GM12878 (cell line): ENCODE data around the gene THSD4. TPM values are rescaled to one million over a fixed set of nuclear protein-coding genes. Genes with fewer than 3 reads are reported as not detected.

ENCODE experiments used
- ATAC-seq: fragments of 200-7000 bp; cut with Tn5 transposase; 3 replicates; pipeline ENCODE4 v1.9.1; 2020; ENCODE audit warnings: mild to moderate bottlenecking, moderate library complexity
- BruUV-seq: library from RNA; stranded (reverse); fragments of 400-500 nt; replicated peaks from 2 replicates; lab custom pipeline; 2021; lab: Mats Ljungman, UMichigan
- CTCF ChIA-PET: fragments of 300-600 bp; sonication (Branson Sonifier 250); formaldehyde crosslinking; extraction: SDS; loops from one replicate; lab custom pipeline; 2021; ENCODE audit warnings: inconsistent platforms; lab: Yijun Ruan, JAX
- POLR2A ChIA-PET: fragments of 350-600 bp; formaldehyde crosslinking; extraction: SDS; loops from one replicate; lab custom pipeline; 2021; ENCODE audit warnings: inconsistent platforms; lab: Charles Lee
- RAD21 ChIA-PET: fragments of 300-600 bp; sonication (Branson Sonifier 250); formaldehyde crosslinking; loops from one replicate; lab custom pipeline; 2023; ENCODE audit warnings: antibody characterized with exemption; ENCODE audit not compliant: unreplicated experiment; lab: Charles Lee
- SMC1A ChIA-PET: fragments of 300-600 bp; sonication (Branson Sonifier 250); formaldehyde crosslinking; loops from one replicate; lab custom pipeline; 2023; ENCODE audit not compliant: unreplicated experiment, uncharacterized antibody; lab: Charles Lee
- DNase-seq: peaks from one replicate; pipeline ENCODE4 v3.0.0-alpha.2; 2011; ENCODE audit warnings: low read depth, low spot score
- FAIRE-seq: peaks from 3 replicates; lab custom pipeline; 2011; peaks lifted over from hg19 to GRCh38; lab: Jason Lieb, UNC
- H2AFZ ChIP-seq: 2 replicates; pipeline ENCODE4 v1.6.0; 2011; ENCODE audit warnings: low read depth, low read length, control low read depth; ENCODE audit not compliant: control insufficient read depth
- H3K27ac ChIP-seq: 2 replicates; pipeline ENCODE4 v1.5.1; 2011; ENCODE audit warnings: control low read depth; ENCODE audit not compliant: control insufficient read depth, insufficient read depth
- H3K27me3 ChIP-seq, 2 experiments: replicated peaks in 1 of 2; 2 replicates each; pipeline versions ENCODE4 v1.6.0 to v1.6.1; 2011; ENCODE audit warnings: low read length in 1 of 2; ENCODE audit not compliant: control insufficient read depth in 2 of 2, insufficient read depth in 2 of 2
- H3K36me3 ChIP-seq, 2 experiments: 2 replicates each; pipeline ENCODE4 v1.5.1; 2011; ENCODE audit warnings: low read length in 1 of 2; ENCODE audit not compliant: control insufficient read depth in 2 of 2, insufficient read depth in 2 of 2
- H3K4me1 ChIP-seq: 2 replicates; pipeline ENCODE4 v1.6.1; 2011; ENCODE audit warnings: mild to moderate bottlenecking, low read length, moderate library complexity, mixed read lengths; ENCODE audit not compliant: control insufficient read depth, insufficient read depth
- H3K4me2 ChIP-seq: 2 replicates; pipeline ENCODE4 v1.6.0; 2011; ENCODE audit warnings: control low read depth; ENCODE audit not compliant: control insufficient read depth, insufficient read depth
- H3K4me3 ChIP-seq: fragments of 200-600 bp; sonication (generic); 2 replicates; pipeline ENCODE4 v1.5.1; 2016
- H3K79me2 ChIP-seq: 2 replicates; pipeline ENCODE4 v1.6.0; 2011; ENCODE audit warnings: low read length; ENCODE audit not compliant: control insufficient read depth, insufficient read depth
- H3K9ac ChIP-seq: 2 replicates; pipeline ENCODE4 v1.8.0; 2011; ENCODE audit warnings: low read length, control low read depth, mixed read lengths; ENCODE audit not compliant: control insufficient read depth, insufficient read depth
- H3K9me3 ChIP-seq: replicated peaks from 3 replicates; pipeline ENCODE4 v1.5.1; 2011; ENCODE audit warnings: mild to moderate bottlenecking, low read length; ENCODE audit not compliant: control insufficient read depth, insufficient read depth
- H4K20me1 ChIP-seq: 2 replicates; pipeline ENCODE4 v1.6.0; 2011; ENCODE audit not compliant: control insufficient read depth, insufficient read depth
- MYC ChIP-seq: IDR thresholded peaks from 2 replicates; pipeline ENCODE4 v1.6.1; 2011; ENCODE audit warnings: mild to moderate bottlenecking, low read length, moderate library complexity, inconsistent platforms; ENCODE audit not compliant: insufficient read depth, insufficient replicate concordance, insufficient read length, severe bottlenecking
- TARDBP ChIP-seq: IDR thresholded peaks from 2 replicates; pipeline ENCODE4 v1.6.1; 2016; ENCODE audit warnings: borderline replicate concordance
- WGBS: methylation state at CpG from one replicate; pipeline ENCODE4 v1.1.6; 2016; ENCODE audit warnings: low lambda C conversion rate; ENCODE audit not compliant: insufficient replicate concordance, insufficient coverage; ENCODE audit errors: missing lambda C conversion rate; 5-methylcytosine and 5-hydroxymethylcytosine counted together
- in situ Hi-C: fragments of 300-500 bp; cut with MboI; formaldehyde crosslinking; loops from 9 replicates; pipeline ENCODE4 v1.14.3; 2018; ENCODE audit warnings: mixed read lengths
- intact Hi-C: fragments of 100-400 bp; cut with micrococcal nuclease; formaldehyde crosslinking; loops from one replicate; pipeline ENCODE4 v1.14.2; 2022; ENCODE audit not compliant: unreplicated experiment
- polyA plus RNA-seq, 11 experiments: library from polyadenylated mRNA; depleted of rRNA in 4 of 11; unstranded in 6 of 11; stranded (reverse) in 5 of 11; fragments of >200 nt; fragmentation: Nextera tagmentation in 4 of 11; fragmentation: Illumina TruSeq in 1 of 11; extraction: Ambion mirVana in 4 of 11; extraction: Trizol in 1 of 11; gene quantifications; 1 replicate in 1 of 11; 2 replicates in 10 of 11; pipeline versions ENCODE4 v1.2.1 to v1.2.3, GENCODE V29; 2011 to 2016; ENCODE audit warnings: inconsistent platforms in 2 of 11, missing spikeins in 2 of 11, low read depth in 1 of 11
- total RNA-seq, 4 experiments: library from RNA; depleted of rRNA in 3 of 4; stranded (reverse); fragments of >200 nt in 3 of 4; fragmentation: Illumina TruSeq in 1 of 4; extraction: Trizol in 1 of 4; gene quantifications; 2 replicates each; pipeline versions ENCODE4 v1.2.1 to v1.2.3, GENCODE V29; 2013 to 2021
- TF ChIP-seq, protein P1 (sequence below): fragments of 450-650 bp; formaldehyde crosslinking; IDR thresholded peaks from 2 replicates; pipeline ENCODE4 v1.5.0; 2022; ENCODE audit warnings: mild to moderate bottlenecking, missing genetic modification characterization

Gene THSD4
- total and polyA plus RNA-seq, 10 of the 15 experiments (the other 5 are each of a cell fraction or from before 2014, with no cell fraction given) = 0.04 to 0.13 (median 0.05) TPM; not detected in 7

DNA sequence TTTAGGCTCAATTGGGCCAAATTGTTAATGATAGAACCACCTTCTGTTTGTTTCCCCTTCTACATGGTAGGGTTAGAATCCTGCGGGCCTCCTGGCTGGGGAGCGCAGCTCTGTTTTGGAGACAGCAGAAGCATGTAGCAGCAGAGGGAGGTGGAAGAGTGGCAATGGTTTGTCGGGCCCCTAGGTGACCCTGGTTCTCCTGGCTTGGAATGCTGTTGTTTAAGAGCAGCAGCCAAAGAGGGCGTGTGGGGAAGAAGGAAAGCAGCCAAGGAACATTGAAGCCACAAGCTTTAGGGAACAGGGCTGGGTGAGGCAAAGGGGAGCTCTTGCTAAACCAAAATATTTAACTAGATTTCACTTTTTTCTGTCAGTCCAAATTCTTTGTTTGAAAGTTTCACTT lies 481.4 kb downstream of the THSD4 start:
- H3K27me3 ChIP-seq = no peaks in the 10 kb centered on the region; a peak in 2 of 4 replicates
- H3K4me1 ChIP-seq = no peaks in the 10 kb centered on the region
- in situ Hi-C loops = no loop called here
- no peak overlapping the region for H3K4me3 ChIP-seq
- TF ChIP-seq, protein P1, sequence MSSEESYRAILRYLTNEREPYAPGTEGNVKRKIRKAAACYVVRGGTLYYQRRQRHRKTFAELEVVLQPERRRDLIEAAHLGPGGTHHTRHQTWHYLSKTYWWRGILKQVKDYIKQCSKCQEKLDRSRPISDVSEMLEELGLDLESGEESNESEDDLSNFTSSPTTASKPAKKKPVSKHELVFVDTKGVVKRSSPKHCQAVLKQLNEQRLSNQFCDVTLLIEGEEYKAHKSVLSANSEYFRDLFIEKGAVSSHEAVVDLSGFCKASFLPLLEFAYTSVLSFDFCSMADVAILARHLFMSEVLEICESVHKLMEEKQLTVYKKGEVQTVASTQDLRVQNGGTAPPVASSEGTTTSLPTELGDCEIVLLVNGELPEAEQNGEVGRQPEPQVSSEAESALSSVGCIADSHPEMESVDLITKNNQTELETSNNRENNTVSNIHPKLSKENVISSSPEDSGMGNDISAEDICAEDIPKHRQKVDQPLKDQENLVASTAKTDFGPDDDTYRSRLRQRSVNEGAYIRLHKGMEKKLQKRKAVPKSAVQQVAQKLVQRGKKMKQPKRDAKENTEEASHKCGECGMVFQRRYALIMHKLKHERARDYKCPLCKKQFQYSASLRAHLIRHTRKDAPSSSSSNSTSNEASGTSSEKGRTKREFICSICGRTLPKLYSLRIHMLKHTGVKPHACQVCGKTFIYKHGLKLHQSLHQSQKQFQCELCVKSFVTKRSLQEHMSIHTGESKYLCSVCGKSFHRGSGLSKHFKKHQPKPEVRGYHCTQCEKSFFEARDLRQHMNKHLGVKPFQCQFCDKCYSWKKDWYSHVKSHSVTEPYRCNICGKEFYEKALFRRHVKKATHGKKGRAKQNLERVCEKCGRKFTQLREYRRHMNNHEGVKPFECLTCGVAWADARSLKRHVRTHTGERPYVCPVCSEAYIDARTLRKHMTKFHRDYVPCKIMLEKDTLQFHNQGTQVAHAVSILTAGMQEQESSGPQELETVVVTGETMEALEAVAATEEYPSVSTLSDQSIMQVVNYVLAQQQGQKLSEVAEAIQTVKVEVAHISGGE (CRISPR knock-in tag) = no peak
- TF ChIP-seq MYC (no peak), TARDBP (no peak)
- intact Hi-C loops = no loop called here
- H3K4me2 ChIP-seq = no peak overlapping the region
- no TSS peak for BruUV-seq
- no peaks in the 10 kb centered on the region for H3K79me2 ChIP-seq
- no peaks in the 10 kb centered on the region for H4K20me1 ChIP-seq
- ChIA-PET RAD21 (no interaction called here), POLR2A (no interaction called here), CTCF (interaction anchor here (1.0 kb wide), 1 partner anchor 157 kb away, joined by 3 read pairs; no protein-coding TSS in a partner anchor), SMC1A (no interaction called here)
- no peaks in the 10 kb centered on the region for H3K36me3 ChIP-seq
- no peaks in the 10 kb centered on the region for H3K9me3 ChIP-seq
- no peak overlapping the region for H3K9ac ChIP-seq
- H3K27ac ChIP-seq = no peak overlapping the region
- FAIRE-seq (no peak), ATAC-seq (no peak), DNase-seq (no peak)
- H2AFZ ChIP-seq = no peak overlapping the region
- WGBS = 13% methylated on average over 4 of the region's 4 CpGs
